OCI-M2 (cell line): ENCODE results near the gene FLYWCH2.

Experiments used
- DNase-seq: peaks from one replicate; lab custom pipeline; 2025; ENCODE audit not compliant: unreplicated experiment; lab: John Stamatoyannopoulos, UW

The FLYWCH2 gene

DNA sequence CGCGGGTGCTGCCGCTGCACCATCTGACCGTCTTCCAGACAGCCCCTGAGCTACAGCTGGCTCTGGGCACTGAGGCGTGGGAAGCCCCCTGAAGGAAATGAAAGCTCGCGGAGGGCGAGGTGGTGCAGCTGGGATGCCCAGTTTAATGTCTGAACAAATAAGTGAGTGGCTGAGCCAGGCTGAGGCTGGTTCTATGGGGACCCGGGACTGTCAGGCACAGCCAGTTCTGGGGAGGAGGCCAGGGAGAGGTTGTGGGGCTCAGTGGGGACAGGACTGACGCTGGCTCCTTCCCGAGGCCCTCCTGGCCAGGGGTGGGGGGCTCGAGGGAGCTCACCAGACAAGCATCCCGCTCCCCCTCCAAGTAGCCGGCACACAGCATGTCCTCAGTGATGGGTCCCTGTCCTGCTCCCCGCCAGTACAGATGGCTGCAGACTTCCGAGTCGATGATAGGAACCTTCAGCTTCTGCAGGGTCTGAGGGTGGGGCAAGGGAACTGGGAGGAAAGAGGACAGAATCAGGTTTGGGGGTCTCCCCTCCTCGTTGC lies 29.4 kb upstream of the FLYWCH2 start:
- no peak for DNase-seq

DNA sequence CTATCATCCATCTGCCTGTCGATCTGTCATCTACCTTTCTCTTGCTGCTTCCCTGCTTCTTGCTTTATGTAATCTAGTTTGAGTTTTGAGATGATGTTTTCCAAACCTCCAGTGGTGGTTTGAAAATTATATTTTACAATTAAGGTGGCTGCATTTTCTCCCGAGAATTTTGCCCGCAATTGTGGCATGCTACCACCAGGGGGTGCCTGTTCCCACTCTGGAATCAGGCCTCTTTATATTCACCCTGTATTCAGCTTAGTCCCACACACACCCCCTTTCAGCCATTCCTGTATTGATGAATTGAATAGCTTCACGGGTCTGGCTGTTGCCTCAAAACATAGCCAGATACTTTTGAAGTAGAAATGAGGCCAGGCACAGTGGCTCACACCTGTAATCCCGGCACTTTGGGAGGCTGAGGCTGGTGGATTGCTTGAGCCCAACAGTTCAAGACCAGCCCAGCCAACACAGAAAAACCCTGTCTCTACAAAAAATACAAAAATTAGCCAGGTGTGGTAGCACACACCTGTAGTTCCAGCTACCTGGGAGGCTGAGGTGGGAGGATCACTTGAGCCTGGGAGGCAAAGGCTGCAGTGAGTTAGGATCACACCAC lies 28.2 kb upstream of the FLYWCH2 start:
- no peak for DNase-seq

DNA sequence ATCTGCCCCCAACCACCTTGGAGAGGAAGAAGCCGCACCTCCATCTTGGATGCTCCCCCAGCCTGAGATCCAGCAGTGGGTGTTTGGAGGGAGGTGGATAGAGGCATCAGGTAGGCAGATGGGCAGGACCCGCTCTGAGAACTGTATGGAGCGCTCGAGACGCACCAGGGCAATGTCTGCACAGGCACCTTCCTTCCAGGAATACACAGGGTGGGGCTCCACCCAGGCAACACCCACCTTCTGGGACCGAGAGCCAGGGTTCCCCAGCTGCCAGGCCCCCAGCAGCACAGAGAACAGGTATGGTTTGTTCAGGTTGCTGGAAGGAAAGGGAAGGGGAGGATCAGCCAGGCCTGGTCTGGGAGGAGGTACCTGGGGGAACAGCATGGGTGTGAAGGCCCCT lies 27.5 kb upstream of the FLYWCH2 start:
- no peak for DNase-seq

DNA sequence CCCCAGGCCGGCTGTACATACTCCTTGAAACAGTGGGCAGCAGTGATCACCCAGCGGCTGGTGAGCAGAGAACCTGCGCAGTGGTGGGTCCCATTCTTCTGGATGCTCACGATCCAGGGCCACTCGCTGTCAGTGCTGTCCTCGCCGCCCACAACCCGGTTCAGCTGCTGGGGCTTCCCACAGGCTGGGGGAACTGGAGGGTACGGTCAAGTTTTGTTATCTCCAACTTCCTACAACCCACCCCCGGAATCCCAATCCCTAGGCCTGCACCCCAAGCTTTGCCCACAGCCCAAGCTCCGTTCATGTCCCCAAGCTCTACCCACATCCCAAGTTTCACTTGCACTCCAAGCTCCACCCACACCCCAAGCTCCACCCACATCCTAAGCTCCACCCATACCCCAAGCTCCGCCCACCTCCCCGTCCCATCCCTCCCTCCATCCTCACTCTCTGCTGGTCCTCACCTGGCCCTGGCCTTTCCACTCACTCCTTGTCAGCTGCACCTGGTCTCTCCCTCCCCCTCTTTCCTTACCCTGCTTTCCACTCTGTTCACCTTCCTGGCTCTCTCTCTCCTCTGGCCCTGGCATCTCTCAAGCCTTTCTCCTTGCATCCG lies 26.8 kb upstream of the FLYWCH2 start:
- DNase-seq, result no peak

DNA sequence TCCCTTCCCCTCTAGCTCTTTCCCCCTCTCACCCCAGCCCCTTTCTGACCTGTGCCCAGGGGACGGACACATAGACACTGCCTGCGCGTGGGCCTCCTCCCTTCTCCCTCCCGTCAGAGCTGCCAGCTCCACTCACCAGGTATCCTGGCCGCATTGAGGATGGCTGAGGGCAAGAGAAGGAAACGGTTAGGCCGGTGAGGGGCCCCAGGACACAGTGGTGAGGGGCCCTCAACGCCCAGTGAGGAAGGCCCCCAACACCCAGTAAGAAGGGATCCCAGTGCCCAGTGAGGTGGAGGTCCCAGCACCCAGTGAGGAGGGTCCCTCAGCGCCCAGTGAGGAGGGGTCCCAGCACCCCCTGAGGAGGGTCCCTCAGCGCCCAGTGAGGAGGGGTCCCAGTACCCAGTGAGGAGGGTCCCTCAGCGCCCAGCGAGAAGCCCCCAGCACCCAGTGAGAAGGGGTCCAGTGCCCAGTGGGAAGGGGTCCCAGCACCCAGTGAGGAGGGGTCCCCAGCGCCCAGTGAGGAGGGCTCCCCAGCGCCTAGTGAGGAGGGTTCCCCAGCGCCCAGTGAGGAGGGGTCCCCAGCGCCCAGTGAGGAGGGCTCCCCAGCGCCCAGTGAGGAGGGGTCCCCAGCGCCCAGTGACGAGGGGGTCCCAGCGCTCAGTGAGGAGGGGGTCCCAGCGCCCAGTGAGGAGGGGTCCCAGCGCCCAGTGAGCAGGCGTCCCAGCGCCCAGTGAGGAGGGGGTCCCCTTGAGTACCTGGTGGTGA lies 26.1 kb upstream of the FLYWCH2 start:
- no peak for DNase-seq

DNA sequence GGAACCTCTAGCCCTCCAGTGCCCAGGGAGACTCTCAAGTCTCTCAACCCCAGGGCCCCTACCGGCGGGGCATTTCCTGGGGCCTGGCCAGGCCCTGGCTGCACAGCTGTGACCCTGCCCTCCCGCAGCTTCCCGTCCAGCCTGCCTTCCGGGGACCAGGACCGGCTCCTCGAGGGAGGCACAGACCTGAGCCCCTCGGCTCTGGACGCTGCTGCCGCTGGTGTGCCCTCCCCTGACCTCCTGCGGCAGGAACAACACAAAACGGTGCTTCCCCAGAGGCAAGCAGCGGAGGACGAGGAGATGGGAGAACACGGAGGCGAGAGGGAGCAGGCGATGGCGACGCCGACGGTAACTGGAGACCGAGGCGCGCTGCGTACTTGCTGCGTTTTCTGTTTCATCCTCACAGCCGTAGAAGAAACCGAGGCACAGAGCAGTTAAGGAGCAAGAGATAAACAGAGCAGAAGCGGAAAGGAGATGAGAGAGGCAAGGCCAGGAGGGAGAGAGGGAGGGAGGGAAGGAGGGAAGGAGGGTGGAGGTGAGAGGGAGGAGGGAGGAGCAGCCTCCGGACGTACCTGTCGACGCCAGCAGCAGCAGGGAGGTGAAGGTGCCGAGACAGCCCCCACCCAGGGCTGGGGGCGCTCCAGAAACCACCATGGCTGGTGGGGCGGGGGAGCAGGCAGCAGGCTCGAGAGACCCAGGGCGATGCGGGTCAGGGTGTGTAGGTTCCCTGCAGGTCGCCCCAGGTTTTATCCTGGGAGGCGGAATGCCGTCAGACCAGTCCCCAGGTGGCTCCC lies 25.4 kb upstream of the FLYWCH2 start, which contains the start of gene PRSS22:
Gene PRSS22 (minus strand): TSS at position 720 of the 794 bp plus-strand sequence. CDS start 66 bp downstream, at position 654.
- no peak for DNase-seq

DNA sequence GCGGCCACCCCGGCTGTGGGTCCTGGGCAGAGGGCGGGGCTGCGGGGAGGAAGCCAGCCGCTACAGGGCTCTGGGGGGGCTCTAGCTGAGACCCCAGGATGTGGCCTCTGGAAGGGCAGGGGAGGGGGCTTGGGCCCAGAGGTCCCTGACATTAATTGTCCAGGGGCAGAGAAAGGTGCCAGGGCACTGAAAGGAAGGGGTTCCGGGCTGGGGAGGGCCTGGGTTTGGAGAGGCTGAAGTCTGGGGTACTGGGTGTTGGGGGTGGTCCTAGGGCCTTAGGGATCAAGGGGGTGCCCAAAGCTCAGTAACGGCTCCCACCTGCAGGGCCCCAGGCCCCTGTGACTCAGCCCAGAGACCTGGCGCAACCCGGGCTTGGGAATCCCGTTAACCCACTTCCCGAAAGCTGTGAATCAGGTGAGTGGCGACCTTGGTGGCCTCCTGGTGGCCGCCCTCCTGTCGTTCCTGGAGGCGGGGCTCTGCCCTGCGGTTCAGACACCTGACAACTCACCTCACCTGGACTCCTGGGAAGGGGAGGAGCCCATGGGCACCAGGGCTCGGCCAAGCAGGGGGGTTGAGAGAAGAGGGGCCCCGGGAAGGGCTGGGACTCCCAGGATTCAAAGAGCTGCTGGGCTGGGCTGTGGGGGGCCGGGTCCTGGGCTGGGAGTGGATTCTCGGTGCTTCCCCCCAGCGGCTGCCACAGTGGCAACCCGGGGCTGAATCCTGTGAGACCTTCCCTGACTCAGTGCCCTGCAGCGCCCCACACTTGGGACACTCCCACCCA lies 24.6 kb upstream of the FLYWCH2 start:
- DNase-seq, result no peak

DNA sequence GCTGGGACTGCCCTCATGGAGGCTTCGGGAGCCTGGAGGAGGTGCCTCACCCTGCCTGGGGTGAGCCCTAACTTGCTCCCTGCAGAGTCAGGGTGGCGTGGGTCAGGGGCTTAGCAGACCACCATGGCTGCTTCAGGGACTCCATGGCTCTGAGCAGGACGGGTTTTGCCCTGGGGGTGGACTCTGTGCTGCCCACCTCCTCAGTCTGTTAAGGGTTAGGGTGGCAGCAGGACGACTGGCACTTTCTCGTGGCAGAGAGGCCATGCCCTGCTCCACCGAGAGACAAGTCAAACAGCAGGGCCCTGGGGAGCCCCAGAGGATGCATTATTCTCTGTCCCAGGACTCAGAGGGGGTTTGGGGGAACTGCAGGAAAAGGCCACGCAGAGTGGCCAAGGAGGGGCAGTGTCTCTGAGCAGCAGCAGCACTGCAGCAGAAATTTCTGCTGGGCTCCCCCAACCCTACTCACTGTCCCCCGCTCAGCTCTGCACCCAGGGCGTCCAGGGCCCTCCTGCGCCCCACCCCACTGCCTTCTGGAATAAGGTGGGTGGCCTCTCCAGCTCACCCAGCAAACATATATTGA lies 23.2 kb upstream of the FLYWCH2 start:
- DNase-seq, result no peak

DNA sequence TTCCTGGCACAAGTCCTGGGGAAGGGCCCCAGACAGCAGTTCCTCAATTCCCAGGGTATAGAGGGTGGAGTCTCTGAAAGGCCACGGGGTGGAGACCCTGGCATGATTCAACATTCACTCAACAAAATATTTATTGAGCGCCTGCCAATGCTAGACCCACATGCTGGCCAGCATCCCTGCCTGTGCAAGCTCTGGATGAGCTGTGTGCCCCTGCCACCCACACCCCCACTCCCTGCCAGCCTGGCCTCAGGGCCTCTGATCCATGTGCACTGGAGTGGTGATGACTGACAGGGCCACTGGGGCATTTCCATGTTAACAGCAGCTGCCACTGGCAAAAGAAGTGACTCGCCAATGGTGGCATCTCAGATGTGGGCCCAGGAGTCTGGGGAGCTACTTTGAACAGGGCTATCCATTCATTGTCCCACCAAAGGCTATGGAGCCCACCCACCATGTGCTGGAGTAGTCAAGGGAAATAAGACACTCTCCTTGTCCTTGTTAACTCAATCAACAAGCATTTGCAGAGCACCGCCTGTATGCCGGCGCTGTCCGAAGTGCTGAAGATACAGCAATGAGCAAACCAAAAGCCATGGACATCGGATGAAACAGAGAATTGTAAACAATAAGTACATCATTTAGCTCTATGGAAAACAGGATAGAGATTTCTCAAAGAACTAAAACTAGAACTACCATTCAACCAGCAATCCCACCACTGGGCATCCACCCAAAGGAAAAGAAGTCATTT lies 22.0 kb upstream of the FLYWCH2 start:
- no peak for DNase-seq

DNA sequence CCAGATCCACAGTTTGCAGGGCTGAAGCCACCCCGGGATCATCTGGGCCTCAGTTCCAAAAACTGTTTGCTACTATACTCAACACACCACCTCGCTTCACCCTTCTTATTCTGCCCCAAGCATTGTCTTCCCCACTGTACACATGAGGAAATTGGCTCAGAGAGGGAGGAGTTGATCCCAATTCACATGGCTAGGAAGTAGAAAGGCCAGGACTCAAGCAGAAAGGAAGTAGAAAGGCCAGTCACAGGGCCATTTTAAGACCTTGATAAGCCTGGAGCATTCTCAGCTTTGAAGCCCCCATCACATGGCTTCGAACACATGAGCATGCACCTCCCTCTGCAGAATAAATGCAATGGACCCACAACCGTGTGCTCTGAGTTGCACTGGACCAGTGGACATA lies 17.4 kb upstream of the FLYWCH2 start:
- no peak for DNase-seq

DNA sequence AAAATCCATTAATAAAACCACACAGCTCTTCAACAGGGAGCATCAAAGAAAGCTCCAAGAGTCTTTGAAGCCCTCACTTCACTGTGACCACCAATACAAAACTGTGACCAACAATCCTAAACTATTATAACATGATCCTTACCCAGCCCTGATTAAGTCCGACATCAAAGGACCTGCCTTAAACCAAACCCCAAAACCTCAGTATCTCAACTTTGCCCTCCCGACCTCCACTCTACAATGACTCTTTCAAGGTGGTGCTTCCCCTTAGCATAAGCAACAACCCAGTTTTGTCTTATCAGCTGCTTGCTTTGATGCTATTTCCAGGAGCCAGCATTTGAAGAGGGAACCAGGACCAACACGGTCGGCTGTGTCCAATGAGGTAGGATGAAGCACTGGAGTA lies 16.6 kb upstream of the FLYWCH2 start:
- no peak for DNase-seq

DNA sequence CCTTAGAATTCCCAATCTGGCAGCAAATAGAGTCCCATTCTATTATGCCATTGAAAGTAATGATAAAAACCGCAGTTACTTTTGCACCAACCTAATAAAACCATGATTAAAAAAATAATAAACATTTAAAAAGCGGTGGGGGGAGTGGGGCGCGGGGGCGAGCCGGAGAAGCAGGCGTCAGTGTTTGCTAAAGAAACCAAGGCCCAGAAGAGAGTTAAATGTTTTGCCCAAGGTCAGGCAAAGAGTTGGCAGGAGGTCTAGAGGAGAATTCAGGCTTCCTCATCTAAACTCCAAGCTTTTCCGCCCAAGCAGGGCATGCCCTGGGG lies 15.4 kb upstream of the FLYWCH2 start:
- DNase-seq, result no peak

DNA sequence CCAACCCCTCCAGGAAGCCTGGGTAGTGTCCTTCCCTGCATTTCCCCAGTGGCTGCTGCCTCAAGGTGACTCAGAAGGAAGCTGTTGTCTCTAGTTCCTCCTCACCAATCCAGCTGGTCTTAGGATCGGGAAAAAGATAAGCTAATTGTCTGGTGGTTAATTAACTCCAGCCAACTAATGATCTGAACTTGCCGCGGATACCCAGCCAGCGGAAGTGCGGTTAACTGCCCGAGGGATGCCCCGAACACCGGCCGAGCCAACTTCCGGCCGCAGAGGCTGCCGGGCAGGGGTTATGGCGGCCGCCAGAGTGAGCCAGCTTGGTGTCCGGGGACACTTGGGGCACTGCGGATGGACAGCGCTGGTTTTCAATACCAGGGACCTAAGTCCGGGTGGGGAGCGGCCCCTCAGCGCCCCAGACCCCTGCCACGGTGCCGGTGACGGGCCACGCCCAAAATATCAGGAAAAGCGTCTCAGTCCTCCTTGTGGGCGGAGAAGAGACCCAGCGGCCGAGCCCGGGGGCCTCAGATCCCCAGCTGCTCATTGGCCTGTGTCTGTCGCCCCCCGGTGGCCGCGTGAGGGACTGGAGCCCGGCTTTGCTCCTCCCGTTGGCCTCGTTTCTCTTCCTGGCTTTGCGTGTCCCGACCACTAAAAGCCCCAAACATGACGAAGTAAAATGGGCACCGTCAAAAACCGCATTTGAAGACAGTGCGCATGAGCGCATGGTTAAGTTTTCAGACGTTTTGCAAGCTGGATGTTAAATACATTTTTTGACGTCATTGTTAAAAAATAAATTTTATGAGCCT lies 14.8 kb upstream of the FLYWCH2 start:
- DNase-seq, result peak; percentile 61

DNA sequence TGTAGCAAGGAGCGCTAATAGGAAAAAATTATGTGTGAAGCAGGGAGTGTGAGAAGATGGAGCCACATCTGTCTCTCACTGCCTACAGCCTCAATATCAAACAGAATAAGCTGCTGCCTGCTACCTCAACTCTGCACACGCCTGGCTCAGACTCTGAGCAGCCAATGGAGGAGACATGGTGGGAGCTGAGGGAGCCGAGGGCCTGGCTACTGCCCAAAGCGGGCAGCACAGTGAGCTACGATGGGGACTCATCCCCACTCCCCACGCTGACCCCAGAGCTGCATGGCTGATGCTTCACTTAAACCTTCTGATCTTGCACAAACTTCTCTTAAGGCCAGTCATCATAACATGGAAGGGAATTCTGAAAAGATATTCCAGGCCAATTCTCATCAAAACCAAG lies 11.1 kb upstream of the FLYWCH2 start:
- DNase-seq, result no peak

DNA sequence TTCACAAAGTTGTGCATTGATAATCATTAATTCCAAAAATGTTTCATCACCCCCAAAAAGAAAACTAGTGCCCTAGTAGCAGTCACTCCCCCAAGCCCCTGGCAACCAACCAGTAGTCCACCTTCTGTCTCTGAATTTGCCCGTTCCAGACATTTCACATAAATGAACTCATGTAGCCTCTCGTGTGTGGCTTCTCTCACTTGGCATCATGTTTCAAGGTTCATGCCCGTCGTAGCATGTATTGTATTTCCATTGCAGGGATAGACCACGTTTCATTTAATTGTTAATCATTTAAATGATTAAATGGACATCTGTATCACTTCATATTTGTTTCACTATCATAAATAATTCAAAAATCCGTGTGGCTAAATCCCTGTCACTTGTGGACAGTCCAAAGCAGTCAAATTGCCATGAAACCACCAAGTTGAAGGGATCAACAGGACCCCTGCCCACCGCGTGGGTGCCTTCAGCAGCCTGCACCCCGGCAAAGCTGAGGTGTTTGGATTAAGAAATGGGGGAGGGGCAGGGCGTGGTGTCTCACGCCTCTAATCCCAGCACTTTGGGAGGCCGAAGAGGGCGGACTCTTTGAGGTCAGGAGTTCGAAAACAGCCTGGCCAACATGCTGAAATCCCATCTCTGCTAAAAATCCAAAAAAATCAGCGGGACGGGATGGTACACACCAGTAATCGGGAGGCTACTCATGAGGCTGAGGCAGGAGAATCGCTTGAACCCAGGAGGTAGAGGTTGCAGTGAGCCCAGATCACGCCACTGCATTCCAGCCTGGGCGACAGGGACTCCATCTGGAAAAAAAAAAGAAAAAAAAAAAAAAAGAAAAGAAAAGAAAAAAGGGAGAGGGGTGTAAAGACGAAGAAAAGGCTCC lies 8.7 kb upstream of the FLYWCH2 start:
- no peak for DNase-seq

DNA sequence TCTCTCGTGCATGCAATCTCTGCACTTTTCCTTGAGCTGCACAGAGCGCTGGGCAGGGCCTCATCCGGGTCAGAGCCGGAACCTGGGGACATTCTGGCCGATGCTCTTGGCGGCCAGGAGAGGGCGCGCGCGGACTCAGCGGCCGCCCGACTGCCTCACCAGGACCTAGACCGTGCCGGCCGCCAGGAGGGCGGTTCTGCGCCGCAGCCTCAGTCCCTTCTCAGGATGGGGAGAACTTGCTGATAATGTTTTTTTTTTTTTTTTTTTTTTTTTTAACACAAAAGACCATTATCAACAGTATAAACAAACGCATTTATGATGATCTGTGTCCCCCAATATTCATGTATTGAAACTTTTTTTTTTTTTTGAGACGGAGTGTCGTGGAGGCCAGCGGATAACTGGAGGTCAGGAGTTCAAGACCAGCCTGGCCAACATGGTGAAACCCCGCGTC lies 8.1 kb upstream of the FLYWCH2 start:
- DNase-seq, result no peak

DNA sequence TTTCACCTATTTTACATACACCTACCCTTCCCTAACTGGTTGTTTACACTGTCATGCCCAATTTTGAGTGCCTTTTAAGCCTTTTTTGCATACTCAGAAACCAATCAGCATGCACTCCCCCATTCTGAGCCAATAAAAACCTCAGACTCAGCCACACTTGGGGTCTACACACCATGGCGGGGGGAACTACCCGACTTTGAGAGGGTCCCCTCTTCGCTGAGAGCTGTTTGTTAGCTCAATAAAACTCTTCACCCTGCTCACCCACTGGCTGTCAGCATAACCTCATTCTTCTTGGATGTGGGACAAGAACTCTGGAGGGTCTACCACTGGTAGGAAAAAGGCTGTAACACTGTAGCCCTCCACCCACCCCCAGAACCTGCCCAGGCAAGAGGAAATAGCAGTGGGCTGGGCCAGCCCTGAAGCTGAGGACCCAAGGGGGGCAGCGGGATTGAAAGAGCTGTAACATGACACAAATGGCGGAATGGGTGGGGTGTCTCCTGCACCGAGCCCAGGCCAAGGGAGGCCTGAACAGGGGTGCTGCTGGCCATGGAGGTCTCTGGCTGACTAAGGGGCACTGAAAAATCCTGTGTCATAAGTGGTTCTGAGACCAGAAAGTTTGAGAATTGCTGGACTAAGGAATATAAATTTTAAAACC lies 3.0 kb upstream of the FLYWCH2 start:
- no peak for DNase-seq
